HG03520 (cell line): ENCODE data around the gene GLP2R.

Source experiments
- ATAC-seq: cut with Tn5 transposase; IDR thresholded peaks from one replicate; pipeline ENCODE4 v1.9.1; 2021; ENCODE audit warnings: mild to moderate bottlenecking, moderate library complexity; ENCODE audit not compliant: unreplicated experiment

Gene GLP2R

DNA sequence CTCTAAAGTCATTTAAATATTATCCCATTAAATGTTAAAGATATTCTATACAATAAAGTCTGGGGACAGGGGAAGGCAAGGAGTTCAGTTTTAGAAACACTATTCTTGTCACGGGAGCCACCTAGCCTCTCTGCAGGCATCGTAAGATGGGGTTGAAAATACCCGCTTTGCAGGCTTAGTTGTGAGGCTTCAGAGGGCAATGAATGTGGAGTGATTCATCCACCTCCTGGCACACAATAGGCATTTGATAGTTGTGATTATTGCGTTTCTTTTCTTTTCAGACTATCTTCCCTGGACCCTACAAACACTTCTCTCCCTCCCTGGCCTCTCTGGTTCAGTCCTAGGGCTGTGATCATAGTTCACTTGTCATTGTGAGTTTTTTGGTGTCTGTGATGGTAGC lies 19.6 kb downstream of the GLP2R start:
- no peak for ATAC-seq

DNA sequence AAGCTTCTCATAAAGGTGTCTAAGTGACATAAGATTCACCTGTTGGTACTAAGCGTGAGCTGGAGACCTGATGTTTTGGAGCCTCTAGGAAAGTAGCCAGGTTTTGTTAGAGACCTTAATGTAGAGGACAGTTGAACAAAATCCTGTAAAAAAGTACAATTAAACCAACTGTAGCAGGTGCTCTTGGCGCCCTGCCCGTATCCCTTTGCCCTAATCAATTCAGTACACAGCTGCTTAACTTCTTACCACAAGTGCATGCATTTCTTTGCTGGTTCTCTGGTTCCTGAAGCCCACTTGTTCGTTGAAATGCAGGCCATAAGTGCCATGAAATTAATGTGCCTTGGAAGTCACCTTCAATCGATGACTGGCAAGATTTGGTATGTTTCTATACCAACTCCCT lies 24.4 kb downstream of the GLP2R start:
- no peak for ATAC-seq

DNA sequence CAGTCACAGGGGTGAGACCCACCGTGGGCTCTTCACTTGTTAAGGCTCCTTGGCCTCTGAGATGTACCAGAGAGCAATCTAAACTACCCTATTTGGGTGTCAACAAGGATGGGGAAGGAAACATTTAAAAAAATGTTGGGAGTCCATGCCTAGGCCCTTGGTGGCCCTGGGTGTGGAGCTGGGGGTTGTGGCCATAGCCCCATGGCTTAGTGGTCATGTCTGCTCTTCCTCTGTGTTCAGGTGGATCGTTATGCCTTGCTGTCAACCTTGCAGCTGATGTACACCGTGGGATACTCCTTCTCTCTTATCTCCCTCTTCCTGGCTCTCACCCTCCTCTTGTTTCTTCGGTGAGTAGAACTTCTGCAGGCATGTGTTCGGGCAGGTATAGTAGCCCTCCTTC lies 28.5 kb downstream of the GLP2R start:
- ATAC-seq = no peak

DNA sequence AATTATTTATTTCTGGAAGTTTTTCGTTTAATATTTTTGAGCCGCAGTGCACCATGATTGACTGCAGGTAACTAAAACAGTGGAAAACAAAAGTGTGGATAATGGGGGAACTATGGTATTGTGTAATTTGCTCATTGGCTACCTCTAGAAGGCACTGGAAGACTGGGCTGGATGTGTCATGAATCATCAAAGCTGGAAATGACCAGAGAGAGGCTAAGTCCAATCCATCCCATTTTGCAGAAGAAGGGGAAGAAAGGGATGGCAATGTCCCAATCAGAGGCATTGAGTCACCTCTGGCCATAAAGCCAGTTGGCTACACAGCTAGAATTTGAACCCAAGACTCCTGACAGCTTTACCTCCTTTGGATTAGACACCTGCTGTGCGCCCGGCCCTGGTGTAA lies 29.3 kb downstream of the GLP2R start:
- ATAC-seq = no peak

DNA sequence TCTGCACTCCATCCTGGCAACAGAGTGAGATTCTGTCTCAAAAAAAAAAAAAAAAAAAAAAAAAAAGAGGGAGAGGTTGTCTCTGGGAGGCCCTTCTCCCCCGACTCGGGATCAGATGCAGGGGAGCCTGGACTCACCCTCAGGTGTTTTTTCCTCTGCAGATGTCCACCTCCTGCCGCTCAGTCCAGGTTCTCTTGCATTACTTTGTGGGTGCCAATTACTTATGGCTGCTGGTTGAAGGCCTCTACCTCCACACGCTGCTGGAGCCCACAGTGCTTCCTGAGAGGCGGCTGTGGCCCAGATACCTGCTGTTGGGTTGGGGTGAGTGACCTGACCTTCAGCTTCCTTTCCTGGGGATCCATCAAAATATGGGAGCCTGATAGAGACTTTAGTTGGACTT lies 34.1 kb downstream of the GLP2R start:
- ATAC-seq = no peak

DNA sequence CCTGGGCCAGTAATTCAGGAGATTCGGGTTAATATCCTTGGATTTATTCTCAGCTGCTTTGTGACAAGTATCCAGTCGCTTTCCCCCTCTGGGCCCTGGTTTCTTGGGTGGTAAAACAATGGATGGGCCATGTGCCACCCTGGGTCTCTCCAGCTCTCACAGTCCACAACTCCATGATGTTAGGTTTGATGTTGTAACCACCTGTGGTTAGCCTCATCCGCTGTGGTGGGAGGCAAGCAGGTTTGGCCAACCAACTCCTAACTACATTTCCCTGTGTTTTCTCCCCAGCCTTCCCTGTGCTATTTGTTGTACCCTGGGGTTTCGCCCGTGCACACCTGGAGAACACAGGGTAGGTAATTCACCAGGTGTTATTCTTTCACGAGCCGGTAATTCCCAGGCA lies 35.1 kb downstream of the GLP2R start:
- no peak for ATAC-seq

DNA sequence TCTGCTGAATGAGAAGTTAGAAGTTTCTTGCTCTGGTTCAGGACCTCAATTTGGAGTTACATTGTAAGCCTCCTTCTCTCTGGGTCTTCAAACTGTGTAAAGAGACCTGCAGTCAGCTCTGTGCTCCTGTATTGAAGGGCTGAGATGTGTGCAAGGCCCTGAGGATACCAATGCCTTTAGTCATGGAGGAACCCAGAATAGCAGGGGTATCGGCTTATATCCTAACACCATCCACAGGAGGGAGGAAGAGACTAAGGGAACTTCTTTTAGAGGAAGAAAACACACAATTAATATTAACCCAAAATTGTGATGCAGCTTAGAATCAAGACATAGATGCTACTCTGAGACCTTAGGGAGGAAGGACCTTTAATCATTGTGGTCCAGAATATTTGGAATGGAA lies 36.5 kb downstream of the GLP2R start:
- no peak for ATAC-seq

DNA sequence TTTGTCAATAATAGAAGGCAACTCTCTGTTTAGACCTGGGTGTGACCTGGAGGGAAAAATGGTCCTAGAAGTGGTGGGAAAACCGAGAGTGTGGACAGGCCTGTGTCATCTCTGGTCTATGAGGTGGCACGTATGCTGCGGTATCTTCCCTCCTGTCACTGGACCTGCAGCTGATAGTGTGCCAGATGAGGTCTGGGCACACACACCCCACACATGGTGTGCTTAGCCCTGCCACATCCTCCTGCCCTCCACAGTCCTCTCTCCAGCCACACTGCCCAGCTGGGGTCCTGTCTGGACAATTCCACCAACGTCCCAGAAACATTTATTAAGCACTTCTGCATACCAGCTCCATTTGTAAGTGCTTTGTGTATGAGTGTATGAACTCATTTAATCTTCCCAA lies 37.2 kb downstream of the GLP2R start:
- ATAC-seq = no peak

DNA sequence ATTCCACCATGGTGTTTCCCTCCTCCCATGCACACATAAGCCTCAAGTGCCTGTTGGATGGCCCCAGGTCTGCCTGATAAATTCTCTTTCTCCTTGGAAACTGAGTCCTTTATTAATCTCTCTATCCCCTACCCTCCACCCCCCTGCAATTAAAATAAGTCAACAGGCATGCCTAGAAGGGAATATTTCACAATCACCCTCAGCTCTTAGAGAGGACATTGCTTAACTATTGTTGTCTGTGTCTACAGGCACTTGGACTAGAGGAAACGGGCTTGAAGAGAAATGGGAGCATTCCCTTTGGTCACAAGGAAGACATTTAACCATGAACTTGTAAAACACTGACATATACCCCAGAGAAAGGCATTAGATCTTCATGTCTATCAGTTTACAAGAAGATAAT lies 39.9 kb downstream of the GLP2R start:
- ATAC-seq = no peak

DNA sequence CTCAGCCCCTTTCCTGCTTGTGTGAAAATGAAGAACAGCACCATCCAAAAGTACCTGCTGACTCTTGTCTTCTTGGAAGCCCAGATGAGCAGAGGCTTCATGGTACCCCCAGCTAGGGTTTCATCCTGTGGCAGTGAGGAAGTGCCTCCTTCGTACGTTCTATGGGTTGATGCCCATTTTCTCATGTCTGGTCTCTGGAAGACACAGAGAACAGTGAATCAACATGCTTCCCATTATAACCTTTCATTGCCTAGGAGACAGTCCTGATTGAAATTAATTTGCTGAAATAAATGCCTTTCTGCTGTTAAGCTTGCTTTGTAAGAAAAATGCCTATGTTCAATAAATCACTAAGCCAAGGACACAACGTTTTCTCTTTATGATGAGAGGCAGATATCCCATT lies 42.8 kb downstream of the GLP2R start:
- no peak for ATAC-seq

DNA sequence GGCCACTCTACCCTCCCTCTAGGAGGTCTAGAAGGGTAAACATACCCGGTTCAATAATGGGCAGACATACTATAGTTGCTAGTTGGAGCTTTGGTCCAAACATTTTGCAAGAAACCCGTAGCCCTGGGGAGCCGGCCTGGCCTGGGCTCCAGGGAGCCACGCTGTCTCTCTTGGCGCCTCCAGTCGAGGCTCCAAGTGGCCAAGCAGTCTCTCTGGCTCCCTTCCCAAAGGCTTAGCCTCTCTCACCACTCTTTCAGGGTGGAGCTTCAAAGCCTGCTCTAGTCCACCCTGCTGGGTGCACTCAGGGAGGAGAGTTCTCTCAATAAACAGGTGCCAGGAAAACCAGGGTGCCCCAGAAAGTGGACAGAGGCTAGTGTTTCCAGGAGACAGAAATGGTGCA lies 47.1 kb downstream of the GLP2R start:
- ATAC-seq = no peak

DNA sequence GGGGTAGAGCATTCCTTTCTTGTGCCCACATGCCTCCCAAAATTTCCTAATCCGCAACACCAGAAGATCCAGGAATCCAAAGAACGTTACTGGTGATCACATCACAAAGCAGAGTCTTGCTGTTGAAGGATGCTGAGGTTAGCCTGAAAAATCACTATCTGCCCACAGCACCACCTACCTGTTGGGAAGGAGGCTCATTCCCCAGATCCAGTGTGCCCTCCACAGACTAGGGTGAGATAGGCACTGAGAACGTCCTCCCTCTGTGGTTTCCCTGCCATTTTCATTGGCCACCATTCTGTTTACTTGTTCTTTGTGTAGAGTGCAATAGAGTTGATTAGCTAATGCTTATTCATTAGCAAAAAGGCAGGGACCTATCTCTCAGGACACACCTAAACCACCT lies 49.0 kb downstream of the GLP2R start:
- ATAC-seq = no peak

DNA sequence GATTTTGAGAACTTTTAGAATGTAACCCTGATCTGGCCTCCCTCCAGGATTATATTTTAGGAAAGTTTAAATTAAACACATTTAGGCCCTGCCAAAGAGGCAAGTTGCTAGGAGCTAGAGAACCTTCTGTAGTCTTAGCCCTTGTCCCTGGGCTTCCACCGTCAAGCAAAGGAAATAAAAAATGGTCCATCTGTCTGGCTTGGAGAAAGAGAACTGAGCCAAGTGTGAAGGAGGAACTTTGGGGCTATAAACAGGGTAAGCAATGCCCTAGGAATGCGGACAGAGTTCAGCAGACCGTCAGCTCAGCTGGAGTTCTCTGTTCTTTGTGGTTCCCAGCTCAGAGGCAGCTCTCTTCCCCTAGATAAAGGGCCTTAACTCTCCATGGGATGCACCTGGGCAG lies 49.7 kb downstream of the GLP2R start:
- ATAC-seq = no peak

DNA sequence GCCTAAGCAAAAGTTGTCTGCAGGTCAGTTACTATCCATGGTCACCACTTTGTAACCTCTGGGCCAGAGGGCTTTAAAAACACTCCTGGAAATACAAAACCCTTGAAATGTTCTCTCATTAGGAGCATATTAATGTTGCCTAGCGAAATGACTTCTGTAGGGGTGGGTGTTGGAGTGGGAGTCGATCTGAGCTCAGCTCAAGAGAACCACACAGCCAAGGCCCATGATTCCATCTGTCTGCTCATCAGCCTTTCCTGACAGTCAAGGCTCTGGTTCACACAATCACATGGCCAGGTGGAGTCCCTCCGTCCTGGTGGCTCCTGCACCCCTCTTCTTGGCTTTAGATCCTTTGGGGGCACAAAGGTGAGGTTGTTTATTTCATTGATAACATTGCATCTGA lies 52.6 kb downstream of the GLP2R start:
- no peak for ATAC-seq

DNA sequence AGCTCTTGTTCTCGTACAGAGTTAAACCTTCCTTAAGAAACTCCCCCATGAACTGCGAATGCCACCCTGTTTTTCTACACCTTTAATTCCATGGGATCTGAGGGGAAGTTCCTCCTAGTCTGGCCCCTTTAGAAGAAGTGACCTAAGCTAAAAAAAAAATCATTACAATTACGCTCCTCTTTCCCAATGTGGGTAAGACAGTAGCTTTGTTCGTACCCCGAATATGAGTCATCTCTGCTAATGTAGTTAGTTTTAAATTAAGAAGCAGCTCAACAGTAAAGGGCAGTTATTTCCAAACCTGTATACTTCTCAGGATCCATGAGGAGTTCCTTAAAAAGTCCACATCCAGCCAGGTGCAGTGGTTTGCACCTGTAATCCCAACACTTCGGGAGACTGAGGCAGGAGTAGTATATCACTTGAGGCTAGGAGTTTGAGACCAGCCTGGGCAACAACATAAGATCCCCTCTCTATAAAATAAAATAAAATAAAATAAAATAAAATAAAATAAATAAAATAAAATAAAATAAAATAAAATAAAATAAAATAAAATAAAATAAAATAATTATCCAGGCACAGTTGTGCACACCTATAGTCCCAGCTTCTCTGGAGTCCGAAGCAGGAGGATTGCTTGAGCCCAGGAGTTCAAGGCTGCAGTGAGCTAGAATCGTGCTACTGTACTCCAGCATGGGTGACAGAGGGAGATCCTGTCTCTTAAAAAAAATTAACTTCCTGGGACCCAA lies 53.2 kb downstream of the GLP2R start:
- no peak for ATAC-seq

DNA sequence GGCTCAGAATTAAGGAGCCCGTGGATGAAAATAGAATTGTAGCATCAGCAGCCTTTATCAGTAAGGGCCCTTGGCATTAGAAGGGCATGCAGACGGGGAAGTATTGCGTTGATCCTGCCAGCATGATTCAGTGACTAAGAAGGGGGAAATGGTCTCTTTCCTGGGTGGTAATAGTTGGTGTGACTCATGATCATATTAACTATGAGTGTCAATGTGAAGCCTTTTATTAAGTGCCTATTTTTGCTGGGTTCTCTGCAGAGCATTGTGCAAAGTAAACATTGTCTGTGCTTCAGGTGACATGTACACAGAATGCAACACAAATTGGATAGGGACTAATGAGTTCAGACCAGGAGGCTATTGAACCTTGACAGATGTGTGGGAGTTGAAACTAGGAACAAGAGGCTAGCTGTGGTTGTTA lies 54.9 kb downstream of the GLP2R start:
- ATAC-seq = no peak

DNA sequence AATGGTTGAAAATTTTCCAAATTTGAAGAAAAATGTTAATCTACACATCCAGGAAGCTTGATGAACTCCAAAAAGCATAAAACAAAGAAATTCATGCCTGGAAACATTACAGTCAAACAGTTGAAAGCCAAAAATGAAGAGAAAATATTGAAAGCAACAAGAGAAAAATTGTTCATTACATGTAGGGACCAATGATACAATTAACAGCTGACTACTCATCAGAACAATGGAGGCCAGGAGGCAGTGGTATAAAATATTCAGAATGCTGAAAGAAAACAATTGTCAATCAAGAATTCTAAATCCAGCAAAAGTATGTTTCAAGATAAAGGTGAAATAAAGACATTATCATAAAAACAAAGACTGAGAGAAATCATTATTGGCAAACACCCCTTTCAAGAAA lies 57.7 kb downstream of the GLP2R start:
- ATAC-seq = no peak

DNA sequence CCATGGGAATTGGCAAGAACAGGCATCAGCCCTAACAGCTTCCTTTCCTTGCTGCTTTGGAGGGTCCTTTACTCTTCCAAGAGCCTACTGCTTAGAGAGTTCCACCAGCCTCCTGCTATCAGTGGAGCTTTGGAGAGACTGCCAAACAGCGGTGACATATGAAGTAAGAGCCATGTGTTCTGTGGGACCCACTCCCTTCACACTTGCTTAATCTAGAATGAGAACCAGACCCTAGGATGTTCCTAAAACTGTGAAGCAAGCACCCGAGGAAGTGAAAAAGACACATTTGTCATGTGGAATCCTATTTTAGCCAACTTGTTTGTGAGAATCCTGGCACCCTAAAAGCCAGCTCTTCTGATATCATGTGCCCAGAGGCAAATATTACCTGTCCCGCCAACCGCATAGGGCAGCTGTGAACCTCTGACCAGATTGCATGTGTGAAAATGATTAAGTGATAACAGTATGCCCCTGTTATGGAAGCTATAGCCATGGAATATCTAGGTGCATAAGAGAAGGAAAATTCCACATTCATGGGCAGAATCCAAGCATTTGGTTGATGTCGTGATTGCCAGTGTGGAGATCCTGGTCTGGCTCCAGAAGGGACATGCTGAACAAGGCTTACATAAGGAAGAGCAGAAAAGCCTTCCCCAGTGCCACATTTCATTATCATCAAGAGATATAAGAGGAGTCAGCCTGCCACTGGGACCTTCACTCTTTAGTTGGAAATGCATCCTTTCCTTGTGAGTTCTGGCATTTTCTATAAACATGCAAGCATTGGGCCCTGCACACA lies 60.6 kb downstream of the GLP2R start:
- ATAC-seq = no peak

DNA sequence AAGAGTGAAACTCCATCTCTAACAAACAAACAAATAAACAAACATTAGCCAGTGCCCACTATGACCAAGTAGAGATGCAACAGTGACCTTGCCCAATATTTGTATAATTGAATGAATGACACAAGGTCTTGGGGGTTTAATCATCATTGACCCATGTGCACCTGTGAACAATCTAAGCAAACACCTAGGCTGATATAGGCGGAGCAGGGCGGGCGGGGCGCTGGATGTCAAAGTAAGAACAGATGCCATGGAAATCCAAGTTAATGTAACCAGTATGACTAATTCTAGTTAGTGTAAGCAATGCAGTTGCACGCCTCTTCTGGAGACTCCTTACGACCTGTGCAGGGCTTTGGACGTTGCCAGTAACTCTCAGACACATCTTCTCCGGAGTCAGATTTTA lies 61.8 kb downstream of the GLP2R start:
- ATAC-seq = no peak

DNA sequence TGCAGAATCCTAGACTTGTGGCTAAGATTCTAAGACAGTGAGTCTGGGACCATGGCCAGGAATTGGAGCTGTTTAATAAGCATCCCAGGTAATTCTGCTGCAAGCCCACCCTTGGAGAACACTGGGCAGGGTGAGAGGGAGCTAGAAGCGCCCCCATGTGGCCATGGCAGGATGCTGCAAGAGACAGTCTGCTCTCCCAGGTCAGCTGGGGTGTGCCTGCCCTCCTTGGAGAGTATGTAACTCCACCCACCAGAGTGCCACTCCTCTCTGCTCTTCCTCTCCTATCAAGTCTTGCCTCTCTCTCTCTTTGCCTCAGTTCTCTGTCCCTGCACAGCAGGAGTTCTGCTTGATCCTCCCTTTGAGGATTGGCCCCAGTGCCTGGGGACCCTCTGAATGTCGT lies 64.4 kb downstream of the GLP2R start:
- no peak for ATAC-seq

DNA sequence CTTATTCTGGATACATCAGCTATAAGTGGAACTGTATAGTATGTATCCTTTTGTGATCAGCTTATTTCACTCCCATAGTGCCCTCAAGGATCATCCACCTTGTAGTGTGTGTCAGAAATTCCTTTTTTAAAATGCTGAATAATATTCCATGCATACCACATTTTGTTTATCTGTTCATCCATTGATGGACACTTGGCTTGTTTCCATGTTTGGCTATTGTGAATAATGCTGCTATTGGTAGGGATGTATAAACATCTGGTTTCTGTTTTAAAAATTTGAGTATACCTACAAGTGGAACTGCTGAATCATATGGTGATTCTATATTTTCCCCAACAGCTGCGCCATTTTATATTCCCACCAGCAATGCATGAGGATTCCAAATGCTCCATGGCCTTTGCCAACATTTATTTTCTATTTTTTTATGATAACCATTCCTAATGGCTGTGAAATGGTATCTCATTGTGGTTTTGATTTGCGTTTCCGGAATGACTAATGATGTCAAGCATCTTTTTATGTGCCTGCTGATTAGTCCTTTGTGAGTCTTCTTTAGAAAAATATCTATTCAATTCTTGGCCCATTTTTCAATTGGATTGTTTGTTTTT lies 67.8 kb downstream of the GLP2R start:
- no peak for ATAC-seq

DNA sequence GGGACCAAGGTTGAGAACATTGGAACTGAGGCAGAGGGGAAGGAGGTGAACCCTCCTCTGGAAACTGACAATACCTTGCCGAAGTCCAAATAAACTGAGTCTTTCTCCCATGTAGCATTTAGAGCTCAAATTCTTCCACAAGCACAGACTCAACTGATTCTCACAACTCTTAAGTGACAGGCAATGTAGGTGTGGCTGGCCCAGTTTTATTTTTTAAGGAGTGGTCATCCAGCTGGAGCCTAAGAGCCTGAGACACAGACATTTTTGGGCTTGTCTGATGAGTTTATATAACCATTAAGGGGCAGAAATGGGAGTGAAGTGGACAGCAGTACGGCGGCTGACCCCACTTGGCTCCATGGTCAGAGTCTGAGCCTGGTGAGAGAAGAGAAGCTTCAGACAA lies 68.5 kb downstream of the GLP2R start:
- no peak for ATAC-seq
